ENCODE measurements around the gene MYRF.

DNA sequence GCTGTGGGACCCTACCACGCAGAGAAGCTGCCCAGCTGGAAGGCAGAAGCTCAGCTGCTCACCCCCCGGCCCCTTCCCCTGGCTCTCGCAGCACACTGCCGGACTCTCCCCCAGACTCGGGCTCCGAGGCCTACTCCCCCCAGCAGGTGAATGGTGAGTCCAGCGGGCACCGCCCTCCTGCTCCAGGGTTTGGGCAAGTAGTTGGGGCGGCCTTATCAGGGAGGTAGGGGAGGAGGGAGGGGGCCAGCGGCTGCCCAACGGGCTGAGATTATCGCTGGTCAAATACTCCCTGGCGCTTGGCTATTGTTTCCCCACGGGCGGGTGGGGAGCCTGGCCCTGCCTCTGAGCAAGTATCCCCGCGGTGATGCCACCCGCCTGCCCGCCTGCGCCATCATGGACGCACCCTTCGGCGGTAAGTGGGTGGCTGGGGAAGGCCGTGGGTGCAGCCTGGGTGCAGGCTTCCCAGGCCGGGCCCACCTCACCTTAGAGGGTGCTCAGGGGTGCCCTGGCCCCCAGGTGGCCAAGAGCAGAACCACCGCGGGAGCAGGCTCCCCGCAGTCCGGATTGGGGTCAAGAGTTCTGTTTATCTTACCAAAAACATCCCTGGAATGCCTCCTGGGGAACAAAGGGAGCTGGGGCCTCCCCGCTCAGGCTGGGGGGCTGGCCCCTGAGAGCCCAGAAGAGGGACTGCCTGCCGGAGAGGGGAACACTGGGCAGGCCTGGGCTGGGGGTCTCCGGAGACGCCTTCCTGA lies 16.9 kb downstream of the MYRF start:
- TF ChIP-seq, protein P1, sequence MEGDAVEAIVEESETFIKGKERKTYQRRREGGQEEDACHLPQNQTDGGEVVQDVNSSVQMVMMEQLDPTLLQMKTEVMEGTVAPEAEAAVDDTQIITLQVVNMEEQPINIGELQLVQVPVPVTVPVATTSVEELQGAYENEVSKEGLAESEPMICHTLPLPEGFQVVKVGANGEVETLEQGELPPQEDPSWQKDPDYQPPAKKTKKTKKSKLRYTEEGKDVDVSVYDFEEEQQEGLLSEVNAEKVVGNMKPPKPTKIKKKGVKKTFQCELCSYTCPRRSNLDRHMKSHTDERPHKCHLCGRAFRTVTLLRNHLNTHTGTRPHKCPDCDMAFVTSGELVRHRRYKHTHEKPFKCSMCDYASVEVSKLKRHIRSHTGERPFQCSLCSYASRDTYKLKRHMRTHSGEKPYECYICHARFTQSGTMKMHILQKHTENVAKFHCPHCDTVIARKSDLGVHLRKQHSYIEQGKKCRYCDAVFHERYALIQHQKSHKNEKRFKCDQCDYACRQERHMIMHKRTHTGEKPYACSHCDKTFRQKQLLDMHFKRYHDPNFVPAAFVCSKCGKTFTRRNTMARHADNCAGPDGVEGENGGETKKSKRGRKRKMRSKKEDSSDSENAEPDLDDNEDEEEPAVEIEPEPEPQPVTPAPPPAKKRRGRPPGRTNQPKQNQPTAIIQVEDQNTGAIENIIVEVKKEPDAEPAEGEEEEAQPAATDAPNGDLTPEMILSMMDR (IDR thresholded peaks at IDR 0.05; ENCODE audit: insufficient read depth, low read length): no peak
- TF ChIP-seq POLR2AphosphoS5 (IDR thresholded peaks at IDR 0.05; ENCODE audit: low read depth) (no peak), GABPA (IDR thresholded peaks at IDR 0.05; ENCODE audit: low read depth) (no peak)

All from HL-60 (cell line).